ENCODE data around the gene ALDH6A1.

Gene ALDH6A1

GRCh38 chr14:74105381-74105780, 21.1 kb upstream of the ALDH6A1 start (continued):
- TF ChIP-seq PRDM2 (tag by site-specific recombination; IDR thresholded peaks at IDR 0.05; ENCODE audit: borderline replicate concordance): no peak
- TF ChIP-seq ZNF530 (tag by site-specific recombination; IDR thresholded peaks at IDR 0.05; ENCODE audit: low read depth): no peak
- TF ChIP-seq YY1 (tag by site-specific recombination; IDR thresholded peaks at IDR 0.05): no peak
- no peak for TF ChIP-seq ZFP3 (tag by site-specific recombination; IDR thresholded peaks at IDR 0.05; ENCODE audit: low read depth)
- TF ChIP-seq ZNF133 (tag by site-specific recombination; IDR thresholded peaks at IDR 0.05): no peak
- no peak for TF ChIP-seq FEZF1 (tag by site-specific recombination; IDR thresholded peaks at IDR 0.05)
- TF ChIP-seq ZBTB11 (tag by site-specific recombination; conservative IDR thresholded peaks at IDR 0.05; ENCODE audit: low read depth): no peak
- TF ChIP-seq ZNF776 (tag by site-specific recombination; IDR thresholded peaks at IDR 0.05; ENCODE audit: borderline replicate concordance): no peak
- no peak for TF ChIP-seq MZF1 (tag by site-specific recombination; IDR thresholded peaks at IDR 0.05; ENCODE audit: borderline replicate concordance)
- TF ChIP-seq REST (tag by site-specific recombination; IDR thresholded peaks at IDR 0.05): no peak

- Histone ChIP-seq H3K27ac (ENCODE audit: extremely low read depth, low read depth, low read length) (no peak overlapping the region), H3K4me1 (ENCODE audit: control insufficient read depth, insufficient read depth, low read length) (no peaks in the 10 kb centered on the region), H3K36me3 (ENCODE audit: control insufficient read depth in 2 of 2, insufficient read depth in 1 of 2, low read length in 2 of 2) (peaks cover 18% of the 10 kb centered on the region in 2 experiments; a peak in 2 of 3 replicates), H3K4me3 (ENCODE audit: low read depth, low read length) (no peak overlapping the region), H3K9me3 (ENCODE audit: control insufficient read depth, insufficient read depth, low read depth, low read length) (no peaks in the 10 kb centered on the region)
- CTCF ChIA-PET: no interaction called here
- POLR2A ChIA-PET: no interaction called here
- TF ChIP-seq ZNF48 (tag by site-specific recombination; IDR thresholded peaks at IDR 0.05) (no peak), MEIS1 (CRISPR knock-in tag; IDR thresholded peaks at IDR 0.05; ENCODE audit: borderline replicate concordance) (no peak), ZNF677 (tag by site-specific recombination; IDR thresholded peaks at IDR 0.05) (no peak), PRDM10 (tag by site-specific recombination; IDR thresholded peaks at IDR 0.05) (no peak), ZSCAN16 (tag by site-specific recombination; IDR thresholded peaks at IDR 0.05) (no peak), ZNF639 (tag by site-specific recombination; IDR thresholded peaks at IDR 0.05) (no peak), ZNF184 (tag by site-specific recombination; IDR thresholded peaks at IDR 0.05) (no peak), ZNF660 (tag by site-specific recombination; IDR thresholded peaks at IDR 0.05) (no peak)
Measured at GRCh38 chr14:74089251-74090020, 5.2 kb upstream of the ALDH6A1 start.

Data from HEK293 (cell line).